ENCODE data around the gene SLC7A11. TPM values are rescaled to one million over a fixed set of nuclear protein-coding genes. Genes with fewer than 3 reads are reported as not detected.

The SLC7A11 gene
- total RNA-seq, 1 donor = 55.7 TPM

GRCh38 chr4:138140879-138141278 lies 101.3 kb downstream of the SLC7A11 start:
- no peaks in the 10 kb centered on the region for H3K79me2 ChIP-seq (ENCODE audit: insufficient read depth, low read length)
- no peaks in the 10 kb centered on the region for H3K36me3 ChIP-seq (ENCODE audit: insufficient read depth, low read length)
- TF ChIP-seq CTCF (IDR thresholded peaks at IDR 0.05; ENCODE audit: extremely low read depth, low read depth, low read length) = no peak
- no peaks in the 10 kb centered on the region for H3K9me3 ChIP-seq (ENCODE audit: low read depth, low read length)
- DNase-seq (ENCODE audit: insufficient read length, low spot score, missing footprints) = no peak
- no peak overlapping the region for H3K27ac ChIP-seq (ENCODE audit: low read depth, low read length)
- no peak overlapping the region for H2AFZ ChIP-seq (ENCODE audit: low read length)
- H4K20me1 ChIP-seq (ENCODE audit: insufficient read depth, low read length) = no peaks in the 10 kb centered on the region
- H3K4me1 ChIP-seq (ENCODE audit: insufficient read depth, low read length) = no peaks in the 10 kb centered on the region
- H3K4me3 ChIP-seq (ENCODE audit: insufficient read depth, low read length) = no peak overlapping the region
- no peak overlapping the region for H3K4me2 ChIP-seq (ENCODE audit: insufficient read depth, low read length)
- H3K27me3 ChIP-seq (ENCODE audit: insufficient read depth, low read length) = no peaks in the 10 kb centered on the region

- no peak overlapping the region for H3K4me3 ChIP-seq (ENCODE audit: insufficient read depth, low read length)
- no peak for TF ChIP-seq CTCF (IDR thresholded peaks at IDR 0.05; ENCODE audit: extremely low read depth, low read depth, low read length)
Observed at GRCh38 chr4:138138774-138139173, 103.4 kb downstream of the SLC7A11 start.

GRCh38 chr4:138135610-138136009 lies 106.5 kb downstream of the SLC7A11 start:
- Histone ChIP-seq H3K27me3 (ENCODE audit: insufficient read depth, low read length) (no peaks in the 10 kb centered on the region), H3K36me3 (ENCODE audit: insufficient read depth, low read length) (no peaks in the 10 kb centered on the region), H4K20me1 (ENCODE audit: insufficient read depth, low read length) (no peaks in the 10 kb centered on the region), H3K4me2 (ENCODE audit: insufficient read depth, low read length) (no peak overlapping the region), H2AFZ (ENCODE audit: low read length) (no peak overlapping the region), H3K4me3 (ENCODE audit: insufficient read depth, low read length) (no peak overlapping the region), H3K4me1 (ENCODE audit: insufficient read depth, low read length) (no peaks in the 10 kb centered on the region), H3K27ac (ENCODE audit: low read depth, low read length) (no peak overlapping the region), H3K79me2 (ENCODE audit: insufficient read depth, low read length) (no peaks in the 10 kb centered on the region), H3K9me3 (ENCODE audit: low read depth, low read length) (no peaks in the 10 kb centered on the region)
- no peak for TF ChIP-seq CTCF (IDR thresholded peaks at IDR 0.05; ENCODE audit: extremely low read depth, low read depth, low read length)
- DNase-seq (ENCODE audit: insufficient read length, low spot score, missing footprints) = no peak

More at GRCh38 chr4:138138774-138139173, 103.4 kb downstream of the SLC7A11 start:
- Histone ChIP-seq H3K4me2 (ENCODE audit: insufficient read depth, low read length) (no peak overlapping the region), H2AFZ (ENCODE audit: low read length) (no peak overlapping the region), H3K27ac (ENCODE audit: low read depth, low read length) (no peak overlapping the region), H3K4me1 (ENCODE audit: insufficient read depth, low read length) (no peaks in the 10 kb centered on the region), H4K20me1 (ENCODE audit: insufficient read depth, low read length) (no peaks in the 10 kb centered on the region), H3K36me3 (ENCODE audit: insufficient read depth, low read length) (no peaks in the 10 kb centered on the region), H3K9me3 (ENCODE audit: low read depth, low read length) (no peaks in the 10 kb centered on the region), H3K79me2 (ENCODE audit: insufficient read depth, low read length) (no peaks in the 10 kb centered on the region), H3K27me3 (ENCODE audit: insufficient read depth, low read length) (no peaks in the 10 kb centered on the region)
- no peak for DNase-seq (ENCODE audit: insufficient read length, low spot score, missing footprints)

- Histone ChIP-seq H3K79me2 (ENCODE audit: insufficient read depth, low read length) (no peaks in the 10 kb centered on the region), H3K4me1 (ENCODE audit: insufficient read depth, low read length) (peaks cover 3% of the 10 kb centered on the region), H3K36me3 (ENCODE audit: insufficient read depth, low read length) (no peaks in the 10 kb centered on the region), H3K9me3 (ENCODE audit: low read depth, low read length) (no peaks in the 10 kb centered on the region), H3K4me2 (ENCODE audit: insufficient read depth, low read length) (no peak overlapping the region), H3K4me3 (ENCODE audit: insufficient read depth, low read length) (no peak overlapping the region), H4K20me1 (ENCODE audit: insufficient read depth, low read length) (no peaks in the 10 kb centered on the region), H2AFZ (ENCODE audit: low read length) (no peak overlapping the region), H3K27me3 (ENCODE audit: insufficient read depth, low read length) (no peaks in the 10 kb centered on the region), H3K27ac (ENCODE audit: low read depth, low read length) (no peak overlapping the region)
- DNase-seq (ENCODE audit: insufficient read length, low spot score, missing footprints) = no peak
- no peak for TF ChIP-seq CTCF (IDR thresholded peaks at IDR 0.05; ENCODE audit: extremely low read depth, low read depth, low read length)
Observed at GRCh38 chr4:138118270-138118669, 123.9 kb downstream of the SLC7A11 start.
